DMS53 treated with DMSO at 0.1 percent for 48 hours (cell line): ENCODE data around the gene PIGM.

ENCODE experiments used
- DNase-seq: peaks from one replicate; lab custom pipeline; 2025; ENCODE audit not compliant: unreplicated experiment; lab: John Stamatoyannopoulos, UW

The PIGM gene

DNA sequence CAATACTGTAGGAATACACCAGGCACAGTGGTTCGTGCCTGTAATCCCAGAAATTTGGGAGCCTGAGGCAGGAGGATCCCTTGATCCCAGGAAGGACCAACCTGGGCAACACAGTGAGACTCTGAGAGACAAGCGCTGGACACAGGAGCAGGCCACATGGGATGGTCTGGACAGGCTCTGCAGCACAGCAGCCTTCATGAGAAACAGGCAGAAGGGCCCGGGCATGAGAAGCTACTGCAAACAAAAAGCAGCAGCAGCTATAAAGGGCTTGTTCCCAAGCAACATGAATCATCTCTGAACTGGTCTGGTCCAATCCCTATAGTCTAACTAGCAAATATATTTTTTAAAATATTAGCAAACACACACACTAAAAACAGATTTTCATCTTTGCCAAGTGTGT lies 42.2 kb downstream of the PIGM start:
- DNase-seq, result no peak

DNA sequence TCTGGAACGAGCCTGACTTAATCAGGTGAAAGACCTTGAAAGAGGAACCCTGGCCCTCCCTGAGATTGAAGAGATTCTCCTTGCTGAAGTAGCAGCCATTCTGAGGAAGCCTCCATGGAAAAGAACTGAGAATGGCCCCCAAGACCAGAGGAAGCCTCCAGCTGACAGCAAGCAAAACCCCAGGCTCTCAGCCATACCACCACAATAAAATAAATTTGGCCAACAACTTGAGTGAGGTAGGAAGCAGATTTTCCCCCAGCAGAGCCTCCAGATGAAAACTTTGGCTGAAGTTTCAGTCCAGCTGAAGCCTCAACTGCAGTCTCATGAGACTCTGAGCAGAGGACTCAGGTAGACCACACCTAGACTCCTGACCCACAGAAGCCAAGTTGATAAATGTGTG lies 43.8 kb downstream of the PIGM start:
- no peak for DNase-seq

DNA sequence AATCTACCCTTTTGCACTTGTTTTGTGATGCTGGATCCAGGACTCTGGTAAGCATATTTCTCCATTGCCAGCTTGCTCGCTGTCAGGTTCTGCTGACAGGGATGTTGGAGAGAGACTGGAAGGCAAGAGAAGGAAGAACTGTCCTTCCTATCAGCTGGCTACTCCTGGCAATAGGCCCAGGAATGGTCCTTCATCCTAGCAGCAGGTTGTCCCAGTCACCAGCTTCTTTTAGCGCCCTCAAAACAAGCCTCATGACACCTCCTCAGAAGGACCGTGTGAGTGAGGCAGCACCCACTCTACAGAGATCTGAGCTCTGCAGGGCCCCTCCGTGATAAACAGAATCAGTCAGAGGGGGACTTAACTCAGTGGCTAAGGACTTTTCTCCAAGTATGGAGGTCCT lies 44.6 kb downstream of the PIGM start:
- DNase-seq, result no peak

DNA sequence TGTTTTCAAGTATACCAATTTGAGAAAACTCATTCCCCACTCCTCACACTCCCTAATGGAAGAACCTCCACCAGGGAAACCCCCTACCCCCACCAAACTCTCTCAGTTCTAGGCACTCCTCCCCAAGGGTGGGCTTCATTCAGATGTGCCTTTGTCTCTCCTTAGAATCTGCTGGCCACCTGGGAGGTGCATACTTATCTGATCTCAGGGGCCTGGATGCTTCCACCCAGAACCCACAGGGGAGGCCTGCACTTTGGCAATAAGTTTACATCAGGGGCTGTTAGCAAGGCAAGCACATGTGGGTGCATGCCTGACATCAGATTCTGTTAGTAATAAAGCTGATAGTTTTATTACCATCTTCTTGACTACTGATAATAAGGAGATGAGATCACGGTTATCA lies 45.3 kb downstream of the PIGM start:
- DNase-seq, result no peak

DNA sequence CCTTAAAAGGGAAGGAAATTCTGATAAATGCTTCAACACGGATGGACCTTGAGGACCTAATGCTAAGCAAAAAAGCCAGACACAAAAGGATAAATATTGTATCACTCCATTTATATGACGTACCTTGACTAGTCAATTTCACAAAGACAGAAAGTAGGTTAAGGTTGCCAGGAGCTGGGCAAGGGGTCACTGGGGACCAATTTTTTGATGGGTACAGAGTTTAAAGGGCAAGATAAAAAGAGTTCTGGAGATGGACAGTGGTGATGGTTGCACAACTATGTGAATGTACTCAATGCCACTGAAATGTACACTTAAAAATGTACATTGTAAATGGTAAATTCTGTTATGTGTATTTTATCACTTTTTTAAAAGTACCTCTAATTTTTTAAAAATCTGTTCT lies 45.7 kb downstream of the PIGM start:
- no peak for DNase-seq

DNA sequence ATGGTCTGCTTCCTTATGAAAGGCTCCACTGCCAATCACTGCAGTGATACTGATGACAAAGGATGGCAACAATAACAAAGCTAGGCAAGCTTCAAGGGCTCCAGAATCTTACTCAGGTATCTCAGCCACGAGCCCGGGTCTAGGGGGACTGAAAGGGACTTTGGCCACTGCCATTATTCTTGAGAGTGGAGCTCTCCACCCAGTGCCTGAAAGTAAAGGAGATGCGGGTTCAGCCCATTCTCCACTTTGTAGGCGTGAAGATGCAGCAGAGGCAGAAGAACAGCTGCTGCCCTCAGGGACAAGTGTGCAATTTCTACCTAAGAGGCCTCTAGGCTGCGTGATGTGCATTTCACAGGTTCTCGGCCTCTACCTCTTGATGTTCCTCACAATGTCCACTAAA lies 46.3 kb downstream of the PIGM start:
- no peak for DNase-seq

DNA sequence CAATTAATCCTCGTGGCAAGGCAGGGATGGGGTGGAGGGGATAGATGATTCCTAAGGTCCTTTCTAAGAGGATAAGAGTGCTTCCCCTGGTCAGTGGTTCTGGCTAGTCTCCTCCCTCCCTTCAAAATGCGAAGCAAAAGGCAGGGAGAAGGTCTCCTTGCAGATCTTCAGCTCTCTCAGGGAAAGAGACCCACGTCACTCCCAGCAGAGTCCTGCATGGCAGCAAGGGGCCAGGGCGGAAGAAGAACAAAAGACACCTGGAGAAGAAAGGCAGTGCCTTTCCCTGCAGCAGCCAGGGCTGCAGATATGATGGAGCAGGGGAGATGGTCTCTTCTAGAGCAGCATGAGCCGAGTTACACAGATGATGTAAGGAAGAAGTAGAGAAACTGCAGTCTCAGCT lies 48.1 kb downstream of the PIGM start:
- no peak for DNase-seq

DNA sequence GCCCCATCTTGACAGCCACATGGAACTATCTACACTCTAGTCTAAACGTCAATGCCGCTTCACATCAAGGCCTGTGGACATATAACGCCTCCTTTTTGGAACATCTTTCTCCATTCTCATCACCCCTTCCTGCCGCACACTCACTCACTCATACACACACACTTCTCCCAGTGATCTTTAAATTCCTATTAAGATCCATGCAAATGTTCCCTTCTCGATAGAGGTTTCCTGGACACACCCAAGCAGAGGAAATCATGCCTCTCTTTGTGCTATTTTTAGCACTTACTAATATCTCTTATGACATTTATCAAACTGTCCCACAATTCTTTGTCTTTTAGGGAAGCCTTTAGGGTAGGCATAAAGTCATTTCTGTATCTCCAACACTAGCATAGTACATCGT lies 49.5 kb downstream of the PIGM start:
- DNase-seq, result no peak

DNA sequence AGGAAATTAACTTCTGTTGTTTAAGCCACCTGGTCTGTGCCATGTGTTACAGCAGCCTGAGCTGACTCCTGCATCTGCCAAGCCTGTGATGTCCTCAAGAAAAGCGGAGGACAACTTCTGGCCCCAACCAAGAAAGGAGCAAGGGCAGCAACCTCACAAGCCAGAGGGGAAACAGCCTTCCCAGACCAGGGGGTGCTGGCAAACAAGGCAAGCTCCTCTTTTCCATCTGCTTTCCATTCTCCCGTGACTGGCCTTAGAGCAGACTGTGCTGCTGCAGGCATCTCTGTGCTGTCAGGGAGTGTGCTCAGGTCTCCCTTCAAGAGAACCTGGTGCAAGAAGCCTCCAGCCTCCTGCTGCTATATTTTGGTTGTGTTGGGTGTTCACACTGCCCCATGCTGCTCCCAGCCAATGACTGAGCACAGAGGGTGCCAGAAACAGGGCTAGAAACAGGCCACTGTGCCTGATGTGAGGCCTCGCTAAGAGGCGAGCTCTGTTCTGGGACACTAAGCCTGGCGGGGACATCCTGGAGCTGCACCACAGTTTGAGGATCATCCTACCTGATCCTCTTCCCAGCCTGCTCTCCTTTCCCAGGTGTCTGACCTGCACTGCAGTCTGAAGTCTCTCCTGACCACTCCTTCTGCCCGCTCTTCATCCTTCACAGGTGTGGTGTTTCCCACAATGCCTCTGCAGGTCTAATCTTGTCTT lies 50.3 kb downstream of the PIGM start:
- no peak for DNase-seq

DNA sequence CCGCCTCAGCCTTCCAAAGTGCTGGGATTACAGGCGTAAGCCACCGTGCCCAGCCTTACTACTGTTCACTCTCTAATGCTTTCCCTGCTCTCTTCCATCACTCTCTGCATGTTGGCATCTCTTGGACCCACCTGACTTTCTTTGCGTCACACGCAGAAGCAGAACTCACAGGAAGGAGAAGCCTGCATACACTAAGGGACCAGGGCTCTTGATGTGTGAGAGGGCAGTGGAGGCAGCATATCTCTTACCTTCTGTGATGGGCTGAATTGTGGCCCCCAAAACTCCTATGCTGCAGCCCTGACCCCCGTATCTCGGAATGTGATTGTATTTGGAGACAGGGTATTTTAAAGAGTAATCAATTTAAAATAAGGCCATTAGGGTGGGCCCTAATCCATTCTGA lies 51.0 kb downstream of the PIGM start:
- DNase-seq, result no peak

DNA sequence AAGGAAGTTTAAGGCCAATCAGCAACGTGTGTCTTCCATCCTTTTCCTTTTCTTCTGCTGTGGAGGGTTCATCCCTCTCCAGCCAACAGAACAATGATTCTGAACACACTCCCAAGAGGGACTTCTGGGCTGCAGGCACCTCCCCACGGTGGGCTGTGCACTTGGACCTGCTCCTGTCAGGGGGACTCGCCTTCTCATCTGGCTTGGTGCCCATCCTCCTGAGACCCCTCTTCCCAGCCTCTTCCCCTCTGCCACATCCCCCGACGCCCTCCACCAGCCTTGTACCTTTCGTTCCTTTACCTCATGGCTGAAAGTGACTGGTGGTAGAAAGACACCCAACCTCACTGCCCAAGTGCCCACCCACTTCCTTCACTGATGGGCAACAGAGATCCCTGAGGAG lies 51.7 kb downstream of the PIGM start:
- DNase-seq, result no peak

DNA sequence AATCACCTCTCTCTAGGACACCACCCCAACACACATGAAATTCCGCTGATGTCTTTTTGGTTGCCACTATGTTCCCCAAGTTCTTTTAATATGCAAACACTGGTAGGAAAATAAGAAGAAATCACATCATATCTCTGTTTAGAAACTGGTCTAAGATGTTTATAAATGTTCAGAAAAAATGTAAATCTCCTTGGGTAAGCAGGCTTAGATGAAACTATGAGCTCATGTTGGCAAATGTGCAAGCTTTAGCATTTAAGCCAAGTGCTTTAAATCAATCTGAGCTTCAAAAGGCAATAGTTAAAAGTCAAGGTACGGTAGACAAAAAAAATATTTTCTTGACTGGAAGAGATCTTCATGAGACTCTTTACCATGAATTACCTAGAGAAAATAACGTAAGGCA lies 52.5 kb downstream of the PIGM start:
- no peak for DNase-seq

DNA sequence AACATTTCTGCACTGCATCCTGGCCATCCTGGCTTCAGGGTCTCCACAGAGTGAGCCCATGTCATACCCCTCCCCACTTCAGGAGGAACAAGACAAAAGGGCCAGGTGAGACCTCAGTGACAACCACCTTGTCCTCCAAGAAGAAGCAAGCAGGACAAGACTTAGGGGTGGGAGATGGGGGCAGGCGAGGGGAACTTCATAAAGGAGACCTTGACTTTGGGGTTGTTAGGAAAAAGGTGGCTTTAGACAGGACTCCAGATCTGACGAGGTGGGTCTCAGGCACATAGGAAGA lies 53.7 kb downstream of the PIGM start:
- no peak for DNase-seq

DNA sequence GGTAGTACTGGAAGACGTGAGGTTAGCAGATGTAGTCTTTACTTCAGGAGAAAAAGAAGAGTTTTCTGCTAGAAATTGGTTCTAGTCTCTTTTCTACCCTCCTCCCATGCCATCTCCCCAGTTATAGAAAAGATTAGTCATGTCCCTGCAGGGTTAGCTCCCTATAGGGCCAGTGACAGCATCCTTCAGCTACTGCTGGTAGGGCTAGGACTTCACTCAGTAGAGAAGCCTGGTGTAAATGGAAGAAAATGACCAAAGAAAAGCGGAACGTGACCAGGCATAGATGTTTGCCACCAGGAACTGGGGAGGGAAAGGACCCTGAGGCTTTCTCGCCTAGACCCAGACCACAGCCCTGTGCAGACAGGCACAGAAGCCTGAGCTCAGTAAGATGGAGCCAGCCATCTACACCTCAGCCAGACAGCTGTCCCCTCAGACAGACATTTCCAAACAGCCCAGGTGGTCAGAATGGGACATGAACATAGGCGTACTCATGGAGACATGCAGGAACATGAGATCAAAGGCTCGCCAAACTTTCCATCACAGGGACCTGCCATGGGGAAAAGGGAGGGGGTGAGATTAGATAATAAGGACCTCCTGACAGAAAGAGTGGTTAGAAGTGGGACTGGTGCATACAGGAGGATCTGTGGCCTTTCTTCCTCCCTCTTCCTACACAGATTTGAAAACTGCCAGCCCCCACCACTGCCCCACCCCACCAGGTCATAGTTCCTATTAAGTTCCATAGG lies 54.3 kb downstream of the PIGM start:
- no peak for DNase-seq
